Measurements from ENCODE around the gene NRBF2. TPM values are rescaled to one million over a fixed set of nuclear protein-coding genes. Genes with fewer than 3 reads are reported as not detected.

The NRBF2 gene
- total RNA-seq, 2 experiments from 2014 or later, result 25.3 to 25.6 TPM

DNA sequence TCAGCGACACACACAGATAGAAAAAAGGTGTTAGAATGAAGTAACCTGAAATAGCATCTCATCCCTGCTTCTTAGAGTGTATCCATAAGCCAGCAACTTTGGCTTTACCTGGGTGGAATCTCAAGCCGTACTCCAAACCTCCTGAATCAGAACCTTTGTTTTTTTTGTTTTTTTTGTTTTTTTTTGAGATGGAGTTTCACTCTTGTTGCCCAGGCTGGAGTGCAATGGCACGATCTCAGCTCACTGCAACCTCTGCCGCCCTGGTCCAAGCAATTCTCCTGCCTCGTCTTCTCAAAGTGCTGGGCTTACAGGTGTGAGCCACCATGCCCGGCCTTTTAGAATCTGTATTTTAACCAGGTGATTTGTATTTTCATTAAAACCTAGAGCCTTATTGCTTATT is 9.0 kb downstream of the NRBF2 start:
- ChIA-PET CTCF (interaction anchor here (1.0 to 1.7 kb wide), 2 partner anchors 75 to 487 kb away, joined by 3 to 5 read pairs; no protein-coding TSS in a partner anchor), POLR2A (interaction anchor here (1.4 to 1.7 kb wide), 2 partner anchors 9 to 17 kb away, joined by 4 to 10 read pairs; partner anchors contain the start of gene NRBF2)
- Histone ChIP-seq H3K9me3 (ENCODE audit: control insufficient read depth in 1 of 2, insufficient read depth in 1 of 2, low read length in 2 of 2) (no peaks in the 10 kb centered on the region), H3K27me3 (ENCODE audit: control insufficient read depth in 1 of 2, insufficient read depth in 2 of 2, low read length in 2 of 2) (no peaks in the 10 kb centered on the region), H3K4me1 (ENCODE audit: insufficient read depth, low read length) (peaks cover 24% of the 10 kb centered on the region), H3K27ac (ENCODE audit: low read depth in 1 of 2, low read length in 2 of 2) (no peak overlapping the region), H3K4me3 (ENCODE audit: low read length) (no peak overlapping the region), H3K36me3 (ENCODE audit: insufficient read depth, low read length) (peaks cover 22% of the 10 kb centered on the region)
- Mint-ChIP-seq H3K4me3 (no peak overlapping the region), H3K9me3 (no peaks in the 10 kb centered on the region), H3K36me3 (ENCODE audit: low read depth) (peaks cover 68% of the 10 kb centered on the region), H3K27ac (peak overlapping the region; percentile 54), H3K27me3 (no peaks in the 10 kb centered on the region), H3K4me1 (ENCODE audit: low read depth) (peaks cover 78% of the 10 kb centered on the region)
- intact Hi-C loops (cut with DNase I, micrococcal nuclease), result no loop called here
- TF ChIP-seq, protein P1, sequence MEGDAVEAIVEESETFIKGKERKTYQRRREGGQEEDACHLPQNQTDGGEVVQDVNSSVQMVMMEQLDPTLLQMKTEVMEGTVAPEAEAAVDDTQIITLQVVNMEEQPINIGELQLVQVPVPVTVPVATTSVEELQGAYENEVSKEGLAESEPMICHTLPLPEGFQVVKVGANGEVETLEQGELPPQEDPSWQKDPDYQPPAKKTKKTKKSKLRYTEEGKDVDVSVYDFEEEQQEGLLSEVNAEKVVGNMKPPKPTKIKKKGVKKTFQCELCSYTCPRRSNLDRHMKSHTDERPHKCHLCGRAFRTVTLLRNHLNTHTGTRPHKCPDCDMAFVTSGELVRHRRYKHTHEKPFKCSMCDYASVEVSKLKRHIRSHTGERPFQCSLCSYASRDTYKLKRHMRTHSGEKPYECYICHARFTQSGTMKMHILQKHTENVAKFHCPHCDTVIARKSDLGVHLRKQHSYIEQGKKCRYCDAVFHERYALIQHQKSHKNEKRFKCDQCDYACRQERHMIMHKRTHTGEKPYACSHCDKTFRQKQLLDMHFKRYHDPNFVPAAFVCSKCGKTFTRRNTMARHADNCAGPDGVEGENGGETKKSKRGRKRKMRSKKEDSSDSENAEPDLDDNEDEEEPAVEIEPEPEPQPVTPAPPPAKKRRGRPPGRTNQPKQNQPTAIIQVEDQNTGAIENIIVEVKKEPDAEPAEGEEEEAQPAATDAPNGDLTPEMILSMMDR (IDR thresholded peaks at IDR 0.05), result no peak
- ATAC-seq (ENCODE audit: poor library complexity) (no peak), DNase-seq (no peak)

DNA sequence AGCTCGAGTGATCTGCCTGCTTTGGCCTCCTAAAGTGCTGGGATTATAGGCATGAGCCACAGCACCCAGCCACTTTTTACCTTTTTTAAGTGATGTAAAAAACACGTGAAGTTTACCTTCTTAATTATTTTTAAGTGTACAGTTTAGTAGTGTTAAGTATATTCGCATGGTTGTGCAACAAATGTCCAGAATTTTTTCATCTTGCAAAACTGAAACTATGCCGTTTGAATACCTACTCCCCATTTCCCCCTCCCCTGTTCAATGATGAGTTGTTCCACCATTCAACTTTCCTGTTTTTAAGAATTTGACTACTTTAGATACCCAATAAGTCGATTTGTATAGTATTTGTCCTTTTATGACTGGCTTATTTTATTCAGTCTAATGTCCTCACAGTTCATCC is 10.9 kb downstream of the NRBF2 start:
- peaks cover 75% of the 10 kb centered on the region for H3K36me3 Mint-ChIP-seq (ENCODE audit: low read depth)
- H3K9me3 ChIP-seq (ENCODE audit: control insufficient read depth in 1 of 2, insufficient read depth in 1 of 2, low read length in 2 of 2), result no peaks in the 10 kb centered on the region

DNA sequence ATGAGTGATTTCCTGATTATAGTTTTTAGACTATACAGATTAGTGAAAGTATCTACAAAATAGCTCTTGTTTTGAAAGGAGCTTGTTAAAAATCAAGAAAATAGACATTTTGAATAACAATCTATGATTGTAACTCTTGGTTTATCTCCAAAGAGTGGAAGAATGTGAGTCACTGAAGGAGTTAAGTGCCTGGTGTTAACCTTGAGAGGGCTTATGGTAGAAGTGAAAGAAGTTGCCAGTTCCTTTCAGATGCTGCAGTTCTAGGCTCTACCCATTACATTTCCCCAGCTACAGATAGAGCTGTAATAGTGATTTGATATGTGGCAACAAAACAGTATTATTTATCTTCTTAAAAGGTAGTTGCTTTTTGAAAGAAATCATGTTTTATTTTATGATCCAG is 12.7 kb downstream of the NRBF2 start:
- H3K27me3 Mint-ChIP-seq, result no peaks in the 10 kb centered on the region
- H3K9me3 Mint-ChIP-seq, result no peaks in the 10 kb centered on the region
- intact Hi-C loops (cut with DNase I, micrococcal nuclease), result no loop called here
- H3K4me3 ChIP-seq (ENCODE audit: low read length), result no peak overlapping the region
- H3K9me3 ChIP-seq (ENCODE audit: control insufficient read depth in 1 of 2, insufficient read depth in 1 of 2, low read length in 2 of 2), result no peaks in the 10 kb centered on the region
- ATAC-seq (ENCODE audit: poor library complexity), result no peak
- ChIA-PET POLR2A (interaction anchor here (1.5 kb wide), 1 partner anchor 13 kb away, joined by 8 read pairs; the partner anchor contains the start of gene NRBF2), CTCF (interaction anchor here (2.0 to 2.3 kb wide), 2 partner anchors 9 to 13 kb away, joined by 5 to 7 read pairs; partner anchors contain the start of gene NRBF2)
- TF ChIP-seq, protein P1 (IDR thresholded peaks at IDR 0.05), result no peak
- H3K27ac ChIP-seq (ENCODE audit: low read depth in 1 of 2, low read length in 2 of 2), result no peak overlapping the region
- H3K4me1 ChIP-seq (ENCODE audit: insufficient read depth, low read length), result peaks cover 15% of the 10 kb centered on the region
- peaks cover 26% of the 10 kb centered on the region for H3K36me3 ChIP-seq (ENCODE audit: insufficient read depth, low read length)
- peaks cover 67% of the 10 kb centered on the region for H3K36me3 Mint-ChIP-seq (ENCODE audit: low read depth)
- no peak overlapping the region for H3K27ac Mint-ChIP-seq
- no peak overlapping the region for H3K4me3 Mint-ChIP-seq
- no peaks in the 10 kb centered on the region for H3K27me3 ChIP-seq (ENCODE audit: control insufficient read depth in 1 of 2, insufficient read depth in 2 of 2, low read length in 2 of 2)
- DNase-seq, result no peak
- peaks cover 62% of the 10 kb centered on the region for H3K4me1 Mint-ChIP-seq (ENCODE audit: low read depth)

More for the DNA sequence above, 10.9 kb downstream of the NRBF2 start:
- DNase-seq, result no peak
- ATAC-seq (ENCODE audit: poor library complexity), result no peak
- Mint-ChIP-seq H3K9me3 (no peaks in the 10 kb centered on the region), H3K4me3 (no peak overlapping the region), H3K27ac (no peak overlapping the region), H3K4me1 (ENCODE audit: low read depth) (peaks cover 74% of the 10 kb centered on the region), H3K27me3 (no peaks in the 10 kb centered on the region)
- Histone ChIP-seq H3K27me3 (ENCODE audit: control insufficient read depth in 1 of 2, insufficient read depth in 2 of 2, low read length in 2 of 2) (no peaks in the 10 kb centered on the region), H3K36me3 (ENCODE audit: insufficient read depth, low read length) (peaks cover 35% of the 10 kb centered on the region), H3K4me3 (ENCODE audit: low read length) (no peak overlapping the region), H3K4me1 (ENCODE audit: insufficient read depth, low read length) (peaks cover 17% of the 10 kb centered on the region), H3K27ac (ENCODE audit: low read depth in 1 of 2, low read length in 2 of 2) (no peak overlapping the region)
- intact Hi-C loops (cut with DNase I, micrococcal nuclease), result no loop called here
- CTCF ChIA-PET, result interaction anchor here (1.0 to 2.3 kb wide), 2 partner anchors 11 to 13 kb away, joined by 4 to 7 read pairs; partner anchors contain the start of gene NRBF2
- POLR2A ChIA-PET, result interaction anchor here (1.4 kb wide), 1 partner anchor 11 kb away, joined by 4 read pairs; the partner anchor contains the start of gene NRBF2
- TF ChIP-seq, protein P1 (IDR thresholded peaks at IDR 0.05), result no peak
